HepG2 (cell line): ENCODE results near the gene SGIP1. TPM values are rescaled to one million over a fixed set of nuclear protein-coding genes. Genes with fewer than 3 reads are reported as not detected.

Source experiments
- ATAC-seq: fragments of 200-7000 bp; cut with Tn5 transposase; 3 replicates; pipeline ENCODE4 v1.9.1; 2020; ENCODE audit warnings: mild to moderate bottlenecking, moderate library complexity
- BruUV-seq: library from RNA; stranded (reverse); fragments of 400-500 nt; replicated peaks from 2 replicates; lab custom pipeline; 2021; lab: Mats Ljungman, UMichigan
- CTCF ChIA-PET: fragments of 300-600 bp; formaldehyde crosslinking; extraction: SDS; loops from one replicate; lab custom pipeline; 2021; ENCODE audit warnings: low total read pairs, inconsistent platforms, low intra/inter-chr PET ratio; lab: Yijun Ruan, JAX
- POLR2A ChIA-PET: fragments of 350-600 bp; sonication (Branson Sonifier 250); formaldehyde crosslinking; loops from one replicate; lab custom pipeline; 2020; ENCODE audit warnings: antibody characterized with exemption, inconsistent platforms; lab: Yijun Ruan, JAX
- DNase-seq: peaks from one replicate; pipeline ENCODE4 v3.0.0-alpha.2; 2015; ENCODE audit warnings: low spot score
- FAIRE-seq: peaks from 3 replicates; lab custom pipeline; 2011; peaks lifted over from hg19 to GRCh38; lab: Jason Lieb, UNC
- H2AFZ ChIP-seq: one replicate; pipeline ENCODE4 v1.6.1; 2011; ENCODE audit warnings: low read length, inconsistent platforms
- H3K27ac ChIP-seq: fragments of 300-600 bp; 3 replicates; pipeline ENCODE4 v1.8.0; 2011; ENCODE audit warnings: mixed run types, mild to moderate bottlenecking, mixed read lengths, low read length, inconsistent platforms; ENCODE audit not compliant: insufficient read depth; ENCODE audit errors: extremely low read length
- H3K27me3 ChIP-seq, 2 experiments: fragments of 200-600 bp in 1 of 2; 2 replicates in 1 of 2; 3 replicates in 1 of 2; pipeline versions ENCODE4 v1.6.0 to v1.8.0; 2011; ENCODE audit warnings: low read length in 2 of 2, mild to moderate bottlenecking in 2 of 2, moderate library complexity in 2 of 2, inconsistent platforms in 1 of 2; ENCODE audit not compliant: insufficient read depth in 2 of 2, control insufficient read depth in 1 of 2
- H3K36me3 ChIP-seq, 2 experiments: fragments of 200-600 bp in 1 of 2; replicated peaks in 1 of 2; 2 replicates in 1 of 2; 3 replicates in 1 of 2; pipeline versions ENCODE4 v1.5.1 to v1.8.0; 2011; ENCODE audit warnings: low read length in 2 of 2, inconsistent platforms in 1 of 2; ENCODE audit not compliant: insufficient read depth in 2 of 2, control insufficient read depth in 1 of 2
- H3K4me1 ChIP-seq: 2 replicates; pipeline ENCODE4 v1.5.1; 2012; ENCODE audit warnings: low read length, inconsistent platforms; ENCODE audit not compliant: insufficient read depth
- H3K4me2 ChIP-seq: 2 replicates; pipeline ENCODE4 v1.6.0; 2011; ENCODE audit warnings: low read depth, low read length, inconsistent platforms
- H3K4me3 ChIP-seq, 3 experiments: fragments of 200-600 bp in 1 of 3; sonication (generic), shearing (Covaris generic) in 1 of 3; replicated peaks in 1 of 3; 2 replicates each; pipeline ENCODE4 v1.5.1; 2011 to 2016; ENCODE audit warnings: low read length in 3 of 3, inconsistent platforms in 2 of 3, low read depth in 2 of 3, mild to moderate bottlenecking in 2 of 3, control low read depth in 1 of 3, mixed read lengths in 1 of 3; ENCODE audit not compliant: insufficient read depth in 1 of 3
- H3K79me2 ChIP-seq: one replicate; pipeline ENCODE4 v1.6.1; 2011; ENCODE audit warnings: low read length, inconsistent platforms; ENCODE audit not compliant: insufficient read depth
- H3K9ac ChIP-seq: 2 replicates; pipeline ENCODE4 v1.6.0; 2011; ENCODE audit warnings: mild to moderate bottlenecking, low read depth, low read length, inconsistent platforms; ENCODE audit not compliant: insufficient read depth
- H3K9me3 ChIP-seq: 2 replicates; pipeline ENCODE4 v1.5.1; 2012; ENCODE audit warnings: mild to moderate bottlenecking, low read length
- H4K20me1 ChIP-seq: 2 replicates; pipeline ENCODE4 v1.6.0; 2011; ENCODE audit warnings: inconsistent platforms, mild to moderate bottlenecking, low read length, moderate library complexity; ENCODE audit not compliant: insufficient read depth
- GZF1 ChIP-seq: sonication (generic); formaldehyde crosslinking; IDR thresholded peaks from 2 replicates; pipeline ENCODE4 v1.5.1; 2020; ENCODE audit warnings: mild to moderate bottlenecking, missing genetic modification reagents
- HDAC6 ChIP-seq: fragments of 200-600 bp; sonication (generic); IDR thresholded peaks from 2 replicates; pipeline ENCODE4 v1.7.0; 2017; ENCODE audit warnings: mild to moderate bottlenecking, antibody characterized with exemption, low read length, low read depth
- HHEX ChIP-seq: IDR thresholded peaks from 2 replicates; pipeline ENCODE4 v1.6.1; 2016; ENCODE audit warnings: control low read depth
- MED8 ChIP-seq: sonication (generic); formaldehyde crosslinking; IDR thresholded peaks from 2 replicates; pipeline ENCODE4 v1.8.1; 2023; ENCODE audit warnings: mild to moderate bottlenecking, missing genetic modification reagents; ENCODE audit not compliant: insufficient replicate concordance
- SETDB1 ChIP-seq: sonication (generic); formaldehyde crosslinking; IDR thresholded peaks from 2 replicates; pipeline ENCODE4 v1.5.1; 2020; ENCODE audit warnings: missing genetic modification reagents, mild to moderate bottlenecking, borderline replicate concordance
- ZFP62 ChIP-seq: sonication (generic); formaldehyde crosslinking; IDR thresholded peaks from 2 replicates; pipeline ENCODE4 v1.4.0; 2020; ENCODE audit warnings: missing genetic modification reagents
- ZNF530 ChIP-seq: sonication (generic); formaldehyde crosslinking; IDR thresholded peaks from 2 replicates; pipeline ENCODE4 v1.5.0; 2020; ENCODE audit warnings: low read depth, mild to moderate bottlenecking, missing genetic modification reagents
- ZNF614 ChIP-seq: IDR thresholded peaks from 2 replicates; pipeline ENCODE4 v1.6.1; 2018; ENCODE audit warnings: missing biosample characterization, missing genetic modification reagents, inconsistent platforms, borderline replicate concordance
- WGBS: methylation state at CpG from one replicate; pipeline ENCODE4 v1.1.6; 2017; ENCODE audit warnings: low lambda C conversion rate; 5-methylcytosine and 5-hydroxymethylcytosine counted together
- in situ Hi-C: cut with HindIII; loops from 2 replicates; pipeline ENCODE4 v1.10.0; 2017; ENCODE audit warnings: low pct_unique_long_range_greater_than_20kb; ENCODE audit not compliant: extremely low pct_ligation_motif_present
- intact Hi-C: fragments of 100-400 bp; cut with micrococcal nuclease; formaldehyde crosslinking; loops from one replicate; pipeline ENCODE4 v1.10.0; 2022; ENCODE audit not compliant: unreplicated experiment
- polyA plus RNA-seq, 8 experiments: library from polyadenylated mRNA; depleted of rRNA in 3 of 8; stranded (reverse) in 7 of 8; unstranded in 1 of 8; fragments of >200 nt; fragmentation: Illumina TruSeq in 4 of 8; extraction: Trizol in 4 of 8; gene quantifications; 2 replicates each; pipeline versions ENCODE4 v1.2.1 to v1.2.3, GENCODE V29; 2011 to 2016; ENCODE audit warnings: low read depth in 4 of 8, missing spikeins in 1 of 8, mixed read lengths in 1 of 8; ENCODE audit not compliant: insufficient read depth in 1 of 8
- total RNA-seq, 5 experiments: library from RNA; depleted of rRNA; stranded (reverse); fragments of >200 nt; fragmentation: Illumina TruSeq; extraction: Trizol; gene quantifications; 2 replicates each; pipeline ENCODE4 v1.2.3, GENCODE V29; 2016; ENCODE audit warnings: low read depth in 1 of 5
- TF ChIP-seq, protein P1 (sequence below): sonication (generic); formaldehyde crosslinking; IDR thresholded peaks from 2 replicates; pipeline ENCODE4 v1.5.0; 2020; ENCODE audit warnings: mild to moderate bottlenecking, missing genetic modification reagents, borderline replicate concordance
- TF ChIP-seq, protein P2 (sequence below): sonication (generic); formaldehyde crosslinking; IDR thresholded peaks from 2 replicates; pipeline ENCODE4 v1.5.0; 2020; ENCODE audit warnings: missing genetic modification reagents
- TF ChIP-seq, protein P3 (sequence below): sonication (generic); formaldehyde crosslinking; IDR thresholded peaks from 2 replicates; pipeline ENCODE4 v1.8.1; 2023; ENCODE audit warnings: mild to moderate bottlenecking, missing genetic modification reagents
- TF ChIP-seq, protein P4 (sequence below), 2 experiments: fragments of 450-650 bp in 1 of 2; sonication (generic) in 1 of 2; formaldehyde crosslinking; IDR thresholded peaks; 2 replicates each; pipeline versions ENCODE4 v1.5.0 to v1.8.0; 2020 to 2022; ENCODE audit warnings: mild to moderate bottlenecking in 1 of 2, missing genetic modification reagents in 1 of 2
- TF ChIP-seq, protein P5 (sequence below): sonication (generic); formaldehyde crosslinking; IDR thresholded peaks from 2 replicates; pipeline ENCODE4 v1.5.0; 2020; ENCODE audit warnings: missing genetic modification reagents

SGIP1 gene
- total and polyA plus RNA-seq, 2 of the 13 experiments (the other 11 are each of a cell fraction or from before 2014, with no cell fraction given), result not detected

DNA sequence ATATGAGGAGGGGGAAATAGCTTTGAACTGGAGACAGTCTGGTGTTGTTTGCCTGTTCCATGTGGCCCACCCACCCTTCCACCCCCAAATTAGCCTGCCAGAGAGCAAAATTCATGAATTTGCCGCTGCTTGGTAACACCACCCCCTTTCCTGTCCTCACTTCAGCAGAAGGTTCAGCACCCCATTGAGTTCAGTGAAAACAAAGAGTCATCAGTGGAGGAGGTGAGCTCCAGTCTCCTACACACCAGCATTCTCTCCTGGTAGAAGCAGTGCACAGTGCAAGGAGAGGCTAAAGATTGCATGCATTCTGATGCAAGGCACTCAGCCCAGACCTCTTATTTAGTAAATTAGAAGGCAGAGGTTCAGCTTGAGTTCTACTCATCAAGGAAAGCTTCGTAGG lies 118.6 kb downstream of the SGIP1 start:
- intact Hi-C loops (no loop called here), in situ Hi-C loops (no loop called here)
- H2AFZ ChIP-seq, result no peak overlapping the region
- H3K27ac ChIP-seq, result no peak overlapping the region
- no TSS peak for BruUV-seq
- no peaks in the 10 kb centered on the region for H3K27me3 ChIP-seq
- H3K4me2 ChIP-seq, result no peak overlapping the region
- ChIA-PET CTCF (no interaction called here), POLR2A (no interaction called here)
- no peaks in the 10 kb centered on the region for H3K36me3 ChIP-seq
- H3K9me3 ChIP-seq, result no peaks in the 10 kb centered on the region
- ATAC-seq (no peak), DNase-seq (no peak), FAIRE-seq (no peak)
- H3K4me3 ChIP-seq, result no peak overlapping the region
- TF ChIP-seq ZFP62, result no peak
- TF ChIP-seq ZNF614 (CRISPR knock-in tag), result no peak
- TF ChIP-seq GZF1 (CRISPR knock-in tag), result no peak
- no peak for TF ChIP-seq SETDB1 (CRISPR knock-in tag)
- TF ChIP-seq, protein P1, sequence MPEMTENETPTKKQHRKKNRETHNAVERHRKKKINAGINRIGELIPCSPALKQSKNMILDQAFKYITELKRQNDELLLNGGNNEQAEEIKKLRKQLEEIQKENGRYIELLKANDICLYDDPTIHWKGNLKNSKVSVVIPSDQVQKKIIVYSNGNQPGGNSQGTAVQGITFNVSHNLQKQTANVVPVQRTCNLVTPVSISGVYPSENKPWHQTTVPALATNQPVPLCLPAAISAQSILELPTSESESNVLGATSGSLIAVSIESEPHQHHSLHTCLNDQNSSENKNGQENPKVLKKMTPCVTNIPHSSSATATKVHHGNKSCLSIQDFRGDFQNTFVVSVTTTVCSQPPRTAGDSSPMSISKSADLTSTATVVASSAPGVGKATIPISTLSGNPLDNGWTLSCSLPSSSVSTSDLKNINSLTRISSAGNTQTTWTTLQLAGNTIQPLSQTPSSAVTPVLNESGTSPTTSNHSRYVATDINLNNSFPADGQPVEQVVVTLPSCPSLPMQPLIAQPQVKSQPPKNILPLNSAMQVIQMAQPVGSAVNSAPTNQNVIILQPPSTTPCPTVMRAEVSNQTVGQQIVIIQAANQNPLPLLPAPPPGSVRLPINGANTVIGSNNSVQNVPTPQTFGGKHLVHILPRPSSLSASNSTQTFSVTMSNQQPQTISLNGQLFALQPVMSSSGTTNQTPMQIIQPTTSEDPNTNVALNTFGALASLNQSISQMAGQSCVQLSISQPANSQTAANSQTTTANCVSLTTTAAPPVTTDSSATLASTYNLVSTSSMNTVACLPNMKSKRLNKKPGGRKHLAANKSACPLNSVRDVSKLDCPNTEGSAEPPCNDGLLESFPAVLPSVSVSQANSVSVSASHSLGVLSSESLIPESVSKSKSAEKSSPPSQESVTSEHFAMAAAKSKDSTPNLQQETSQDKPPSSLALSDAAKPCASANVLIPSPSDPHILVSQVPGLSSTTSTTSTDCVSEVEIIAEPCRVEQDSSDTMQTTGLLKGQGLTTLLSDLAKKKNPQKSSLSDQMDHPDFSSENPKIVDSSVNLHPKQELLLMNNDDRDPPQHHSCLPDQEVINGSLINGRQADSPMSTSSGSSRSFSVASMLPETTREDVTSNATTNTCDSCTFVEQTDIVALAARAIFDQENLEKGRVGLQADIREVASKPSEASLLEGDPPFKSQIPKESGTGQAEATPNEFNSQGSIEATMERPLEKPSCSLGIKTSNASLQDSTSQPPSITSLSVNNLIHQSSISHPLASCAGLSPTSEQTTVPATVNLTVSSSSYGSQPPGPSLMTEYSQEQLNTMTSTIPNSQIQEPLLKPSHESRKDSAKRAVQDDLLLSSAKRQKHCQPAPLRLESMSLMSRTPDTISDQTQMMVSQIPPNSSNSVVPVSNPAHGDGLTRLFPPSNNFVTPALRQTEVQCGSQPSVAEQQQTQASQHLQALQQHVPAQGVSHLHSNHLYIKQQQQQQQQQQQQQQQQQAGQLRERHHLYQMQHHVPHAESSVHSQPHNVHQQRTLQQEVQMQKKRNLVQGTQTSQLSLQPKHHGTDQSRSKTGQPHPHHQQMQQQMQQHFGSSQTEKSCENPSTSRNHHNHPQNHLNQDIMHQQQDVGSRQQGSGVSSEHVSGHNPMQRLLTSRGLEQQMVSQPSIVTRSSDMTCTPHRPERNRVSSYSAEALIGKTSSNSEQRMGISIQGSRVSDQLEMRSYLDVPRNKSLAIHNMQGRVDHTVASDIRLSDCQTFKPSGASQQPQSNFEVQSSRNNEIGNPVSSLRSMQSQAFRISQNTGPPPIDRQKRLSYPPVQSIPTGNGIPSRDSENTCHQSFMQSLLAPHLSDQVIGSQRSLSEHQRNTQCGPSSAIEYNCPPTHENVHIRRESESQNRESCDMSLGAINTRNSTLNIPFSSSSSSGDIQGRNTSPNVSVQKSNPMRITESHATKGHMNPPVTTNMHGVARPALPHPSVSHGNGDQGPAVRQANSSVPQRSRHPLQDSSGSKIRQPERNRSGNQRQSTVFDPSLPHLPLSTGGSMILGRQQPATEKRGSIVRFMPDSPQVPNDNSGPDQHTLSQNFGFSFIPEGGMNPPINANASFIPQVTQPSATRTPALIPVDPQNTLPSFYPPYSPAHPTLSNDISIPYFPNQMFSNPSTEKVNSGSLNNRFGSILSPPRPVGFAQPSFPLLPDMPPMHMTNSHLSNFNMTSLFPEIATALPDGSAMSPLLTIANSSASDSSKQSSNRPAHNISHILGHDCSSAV, result no peak
- TF ChIP-seq, protein P2, sequence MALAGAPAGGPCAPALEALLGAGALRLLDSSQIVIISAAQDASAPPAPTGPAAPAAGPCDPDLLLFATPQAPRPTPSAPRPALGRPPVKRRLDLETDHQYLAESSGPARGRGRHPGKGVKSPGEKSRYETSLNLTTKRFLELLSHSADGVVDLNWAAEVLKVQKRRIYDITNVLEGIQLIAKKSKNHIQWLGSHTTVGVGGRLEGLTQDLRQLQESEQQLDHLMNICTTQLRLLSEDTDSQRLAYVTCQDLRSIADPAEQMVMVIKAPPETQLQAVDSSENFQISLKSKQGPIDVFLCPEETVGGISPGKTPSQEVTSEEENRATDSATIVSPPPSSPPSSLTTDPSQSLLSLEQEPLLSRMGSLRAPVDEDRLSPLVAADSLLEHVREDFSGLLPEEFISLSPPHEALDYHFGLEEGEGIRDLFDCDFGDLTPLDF (CRISPR knock-in tag), result no peak
- TF ChIP-seq, protein P3, sequence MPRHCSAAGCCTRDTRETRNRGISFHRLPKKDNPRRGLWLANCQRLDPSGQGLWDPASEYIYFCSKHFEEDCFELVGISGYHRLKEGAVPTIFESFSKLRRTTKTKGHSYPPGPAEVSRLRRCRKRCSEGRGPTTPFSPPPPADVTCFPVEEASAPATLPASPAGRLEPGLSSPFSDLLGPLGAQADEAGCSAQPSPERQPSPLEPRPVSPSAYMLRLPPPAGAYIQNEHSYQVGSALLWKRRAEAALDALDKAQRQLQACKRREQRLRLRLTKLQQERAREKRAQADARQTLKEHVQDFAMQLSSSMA, result no peak
- no peak for TF ChIP-seq HHEX (CRISPR knock-in tag)
- TF ChIP-seq, protein P4, sequence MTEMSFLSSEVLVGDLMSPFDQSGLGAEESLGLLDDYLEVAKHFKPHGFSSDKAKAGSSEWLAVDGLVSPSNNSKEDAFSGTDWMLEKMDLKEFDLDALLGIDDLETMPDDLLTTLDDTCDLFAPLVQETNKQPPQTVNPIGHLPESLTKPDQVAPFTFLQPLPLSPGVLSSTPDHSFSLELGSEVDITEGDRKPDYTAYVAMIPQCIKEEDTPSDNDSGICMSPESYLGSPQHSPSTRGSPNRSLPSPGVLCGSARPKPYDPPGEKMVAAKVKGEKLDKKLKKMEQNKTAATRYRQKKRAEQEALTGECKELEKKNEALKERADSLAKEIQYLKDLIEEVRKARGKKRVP (CRISPR knock-in tag; IDR thresholded peaks at IDR 0.05), result no peak
- no peak for TF ChIP-seq HDAC6
- TF ChIP-seq ZNF530, result no peak
- TF ChIP-seq, protein P5, sequence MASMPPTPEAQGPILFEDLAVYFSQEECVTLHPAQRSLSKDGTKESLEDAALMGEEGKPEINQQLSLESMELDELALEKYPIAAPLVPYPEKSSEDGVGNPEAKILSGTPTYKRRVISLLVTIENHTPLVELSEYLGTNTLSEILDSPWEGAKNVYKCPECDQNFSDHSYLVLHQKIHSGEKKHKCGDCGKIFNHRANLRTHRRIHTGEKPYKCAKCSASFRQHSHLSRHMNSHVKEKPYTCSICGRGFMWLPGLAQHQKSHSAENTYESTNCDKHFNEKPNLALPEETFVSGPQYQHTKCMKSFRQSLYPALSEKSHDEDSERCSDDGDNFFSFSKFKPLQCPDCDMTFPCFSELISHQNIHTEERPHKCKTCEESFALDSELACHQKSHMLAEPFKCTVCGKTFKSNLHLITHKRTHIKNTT (CRISPR knock-in tag), result no peak
- no peak for TF ChIP-seq MED8 (CRISPR knock-in tag)
- no peaks in the 10 kb centered on the region for H4K20me1 ChIP-seq
- no peaks in the 10 kb centered on the region for H3K79me2 ChIP-seq
- no peak overlapping the region for H3K9ac ChIP-seq
- no peaks in the 10 kb centered on the region for H3K4me1 ChIP-seq
- 0% methylated on average over 1 of the region's 2 CpGs for WGBS
